Upper lobe of left lung (tissue), 4 donors: ENCODE data around the gene PHF21A.

Source experiments
- CTCF ChIP-seq, 6 experiments: fragments of 450-650 bp in 4 of 6; fragments of 200-600 bp in 2 of 6; sonication (generic) in 2 of 6; IDR thresholded peaks; one replicate each; pipeline ENCODE4 v1.5.1; 2016 to 2019; ENCODE audit warnings: antibody characterized with exemption in 6 of 6
- EP300 ChIP-seq, 4 donors: sonication (generic); formaldehyde crosslinking; IDR thresholded peaks; one replicate each; pipeline ENCODE4 v1.5.1; 2017; ENCODE audit warnings: antibody characterized with exemption in 4 of 4, control low read depth in 2 of 4
- POLR2A ChIP-seq, 4 donors: fragments of 450-650 bp; IDR thresholded peaks; one replicate each; pipeline ENCODE4 v1.5.1; 2016 to 2017; ENCODE audit warnings: antibody characterized with exemption in 4 of 4, mild to moderate bottlenecking in 2 of 4

GRCh38 chr11:45901626-45902025, 219.6 kb downstream of the PHF21A start:
- no peak for TF ChIP-seq CTCF (IDR thresholded peaks at IDR 0.05)
- TF ChIP-seq EP300 (IDR thresholded peaks at IDR 0.05): no peak
- no peak for TF ChIP-seq POLR2A (IDR thresholded peaks at IDR 0.05)
